HG02943 (cell line): ENCODE measurements around the gene BHLHE41.

Source experiments
- ATAC-seq: cut with Tn5 transposase; IDR thresholded peaks from one replicate; pipeline ENCODE4 v1.9.1; 2021; ENCODE audit warnings: mild to moderate bottlenecking, low read depth, moderate library complexity; ENCODE audit not compliant: unreplicated experiment

The BHLHE41 gene

DNA sequence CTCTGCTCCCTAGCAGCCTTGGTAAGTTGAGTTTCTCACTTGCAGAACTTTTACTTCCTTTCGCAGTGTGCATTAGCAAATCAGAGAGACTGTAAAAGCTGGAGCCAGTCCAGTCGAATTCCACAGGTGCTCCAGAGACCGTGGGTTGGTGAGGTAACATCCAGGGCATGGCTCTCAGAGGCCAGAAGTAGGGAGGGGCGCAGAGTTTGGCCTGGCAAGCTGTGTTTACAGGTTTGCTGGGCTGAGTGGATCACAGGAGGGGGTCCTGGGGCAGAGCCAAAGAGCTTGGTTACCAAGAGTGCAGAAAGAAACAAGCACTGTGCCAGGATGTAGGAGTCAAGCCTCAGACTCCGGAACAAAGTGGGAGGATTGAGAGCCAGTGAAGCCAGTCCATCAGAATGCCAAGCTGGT lies 10.2 kb upstream of the BHLHE41 start:
- ATAC-seq = no peak

DNA sequence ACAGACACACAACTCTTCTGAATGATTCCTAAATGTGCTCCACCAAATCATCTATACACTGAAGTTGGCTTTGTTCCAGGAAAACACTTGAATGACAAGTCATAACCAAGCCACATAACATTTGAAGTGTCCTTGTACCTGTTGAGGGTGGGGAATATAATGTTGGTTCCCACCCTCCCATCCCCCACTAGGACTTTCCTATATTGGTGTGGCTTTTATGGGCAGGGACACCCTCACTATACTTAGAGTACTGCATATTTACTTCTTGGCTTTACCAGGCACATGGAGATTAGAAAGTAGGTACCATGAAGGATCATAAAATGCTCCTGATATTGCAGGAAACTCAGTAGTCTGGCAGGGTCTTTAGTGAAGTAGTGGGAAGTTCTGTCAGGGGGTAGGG lies 9.7 kb upstream of the BHLHE41 start:
- no peak for ATAC-seq

DNA sequence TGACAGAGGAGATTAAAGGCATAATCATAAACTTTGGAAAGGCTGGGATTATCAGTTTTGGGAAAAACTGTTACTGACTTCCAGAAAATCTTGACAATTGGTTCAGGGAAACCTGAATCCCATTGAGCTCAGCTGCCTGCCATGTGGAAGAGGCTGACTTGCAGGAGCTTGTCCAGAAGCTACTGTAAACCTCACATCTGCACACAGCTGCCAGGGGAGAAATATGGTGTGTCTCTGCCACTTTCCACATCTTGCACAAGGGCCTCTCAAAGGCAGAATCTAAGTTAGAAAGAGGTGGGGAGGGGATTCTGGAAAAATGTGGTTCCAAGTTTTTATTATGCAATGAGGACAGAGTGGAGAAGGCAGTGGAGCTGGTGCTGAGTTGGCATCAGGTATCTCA lies 8.7 kb upstream of the BHLHE41 start:
- ATAC-seq = no peak

DNA sequence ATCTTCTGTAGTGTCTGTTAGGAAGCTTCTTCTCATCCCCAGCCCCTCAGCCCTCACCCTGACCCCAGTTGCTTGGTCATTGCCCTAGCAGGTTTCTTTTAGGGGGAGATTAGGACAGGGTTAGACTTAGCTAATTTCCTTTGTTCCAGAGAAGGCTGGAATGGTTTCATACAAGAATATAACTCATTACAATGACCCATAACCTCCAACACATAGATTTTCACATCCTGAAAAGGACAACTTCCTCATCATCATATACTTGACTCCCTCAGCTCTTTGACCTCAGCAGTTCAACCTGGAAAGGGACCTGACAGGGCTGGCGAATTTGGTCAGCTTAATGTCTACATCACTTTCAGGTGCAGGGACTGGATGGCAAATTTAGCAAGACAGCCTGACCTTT lies 8.0 kb upstream of the BHLHE41 start:
- ATAC-seq = no peak

DNA sequence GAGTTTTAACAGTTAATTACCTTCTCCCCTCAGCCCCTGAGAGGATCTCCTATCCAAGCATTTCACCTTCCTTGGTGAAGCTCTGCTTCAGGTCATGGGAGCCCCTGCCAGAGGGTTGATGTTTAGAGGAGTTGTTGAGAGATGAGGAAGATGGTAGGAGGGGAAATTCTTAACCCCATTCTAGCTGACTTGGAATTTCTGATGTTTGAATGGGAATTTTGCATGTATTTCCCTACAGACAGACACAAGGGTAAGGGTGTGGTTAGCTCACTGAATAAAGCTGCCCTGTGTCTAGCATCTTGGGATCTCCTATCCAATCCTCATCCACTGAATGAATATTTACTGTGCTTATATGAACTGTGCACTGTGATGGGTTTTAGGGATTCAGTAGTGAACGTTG lies 7.1 kb upstream of the BHLHE41 start:
- ATAC-seq = no peak

DNA sequence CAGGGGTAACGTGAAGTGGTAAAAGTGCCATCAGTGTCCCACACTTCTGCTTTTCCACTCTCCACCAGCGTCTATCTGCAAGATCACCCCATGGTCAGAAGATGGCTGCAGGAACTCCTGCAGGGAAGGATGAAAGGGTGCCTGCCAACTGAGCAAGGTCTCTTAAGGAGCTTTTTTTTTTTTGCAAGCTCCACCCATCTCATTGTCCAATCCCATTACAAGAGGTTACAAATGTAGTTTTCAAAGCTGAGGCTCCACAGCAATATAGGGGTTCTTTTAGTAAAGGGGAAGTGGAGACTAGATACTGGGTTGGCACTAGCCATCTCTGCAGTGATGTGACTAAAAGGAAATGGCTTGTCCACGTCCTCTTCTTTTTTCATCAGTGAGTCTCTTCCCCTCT lies 5.9 kb upstream of the BHLHE41 start:
- no peak for ATAC-seq

DNA sequence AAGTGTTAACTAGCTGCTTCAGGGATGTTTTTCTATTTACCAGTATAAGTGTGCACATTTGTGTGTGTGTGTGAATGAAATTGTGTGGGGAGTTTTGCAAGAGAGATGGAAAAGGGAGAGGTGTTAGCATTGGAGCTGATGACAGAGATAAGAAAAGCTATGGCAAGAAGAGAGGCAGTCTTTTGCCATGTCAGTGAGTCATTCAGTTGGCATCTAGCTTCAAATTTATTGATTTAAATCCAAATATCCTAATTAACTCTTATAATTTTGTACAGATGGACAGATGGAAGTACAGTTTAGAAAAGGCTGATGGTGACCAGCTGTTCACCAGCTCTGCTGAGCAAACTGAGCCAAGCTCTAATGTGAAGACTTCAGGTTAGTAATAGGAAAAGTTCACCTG lies 3.3 kb upstream of the BHLHE41 start:
- no peak for ATAC-seq

DNA sequence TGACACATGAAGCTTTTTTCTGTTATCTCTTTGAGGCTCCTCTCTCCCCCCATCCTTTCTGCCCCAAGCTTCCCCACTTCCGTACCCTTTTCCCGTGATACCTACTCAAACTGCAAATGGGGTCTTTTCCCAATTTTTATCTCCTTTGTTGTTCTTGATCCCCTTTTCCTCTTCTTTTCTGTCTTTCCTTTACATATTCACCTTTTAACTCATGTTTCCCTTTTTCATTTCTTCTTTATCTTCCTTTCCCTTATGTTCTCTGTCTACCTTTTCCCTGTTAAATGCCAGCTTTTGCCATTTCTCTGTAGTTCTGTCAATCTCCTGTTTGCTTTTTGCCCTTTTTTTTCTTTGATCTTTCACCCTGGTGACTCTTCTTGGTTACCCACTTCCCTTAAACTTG lies 2.6 kb upstream of the BHLHE41 start:
- ATAC-seq = no peak

DNA sequence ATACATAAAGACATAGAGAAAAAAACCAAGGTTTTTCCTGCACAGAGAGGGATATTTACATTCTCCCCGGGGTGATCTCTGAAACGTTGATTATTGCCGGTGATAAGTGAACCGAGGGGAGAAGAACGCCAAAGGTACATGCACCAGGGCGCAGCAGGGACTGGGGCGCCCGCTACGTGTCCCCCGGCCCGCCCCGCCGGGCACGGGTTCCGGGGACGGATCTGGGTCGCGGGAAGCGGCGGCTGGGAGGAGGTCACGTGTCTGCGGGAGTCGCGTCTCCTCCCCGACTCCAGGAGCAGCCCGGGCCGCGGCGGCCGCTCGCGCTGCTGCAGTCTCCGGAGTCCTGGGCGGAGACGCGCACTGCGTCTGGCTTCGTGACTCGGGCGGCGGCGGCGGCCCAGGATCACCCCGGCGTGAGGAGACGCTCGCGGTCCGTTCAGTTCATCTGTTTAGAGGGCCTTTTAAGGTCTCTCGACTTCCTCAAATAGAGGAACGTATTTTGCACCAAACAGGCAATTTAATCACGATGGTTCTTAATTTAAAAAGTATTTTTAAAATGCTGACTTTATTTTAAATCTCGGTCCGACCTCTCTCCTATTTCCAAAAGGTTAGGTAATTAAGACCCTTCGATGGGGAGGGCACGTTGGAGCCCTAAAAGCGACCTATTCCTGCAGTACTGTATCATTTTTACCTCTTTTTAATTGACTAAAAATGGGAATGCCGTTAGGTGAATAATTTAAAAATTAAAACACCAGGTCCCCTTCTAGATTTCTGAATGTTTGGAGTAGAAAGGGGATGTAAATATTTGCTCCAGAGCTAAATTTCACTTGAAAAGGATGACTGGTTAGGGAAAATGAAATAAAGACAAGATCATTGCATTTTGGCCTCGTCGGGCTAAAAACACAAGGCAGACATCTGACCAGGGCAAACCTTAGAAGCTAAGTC lies 1.8 kb upstream of the BHLHE41 start:
- ATAC-seq = peak; percentile 36

DNA sequence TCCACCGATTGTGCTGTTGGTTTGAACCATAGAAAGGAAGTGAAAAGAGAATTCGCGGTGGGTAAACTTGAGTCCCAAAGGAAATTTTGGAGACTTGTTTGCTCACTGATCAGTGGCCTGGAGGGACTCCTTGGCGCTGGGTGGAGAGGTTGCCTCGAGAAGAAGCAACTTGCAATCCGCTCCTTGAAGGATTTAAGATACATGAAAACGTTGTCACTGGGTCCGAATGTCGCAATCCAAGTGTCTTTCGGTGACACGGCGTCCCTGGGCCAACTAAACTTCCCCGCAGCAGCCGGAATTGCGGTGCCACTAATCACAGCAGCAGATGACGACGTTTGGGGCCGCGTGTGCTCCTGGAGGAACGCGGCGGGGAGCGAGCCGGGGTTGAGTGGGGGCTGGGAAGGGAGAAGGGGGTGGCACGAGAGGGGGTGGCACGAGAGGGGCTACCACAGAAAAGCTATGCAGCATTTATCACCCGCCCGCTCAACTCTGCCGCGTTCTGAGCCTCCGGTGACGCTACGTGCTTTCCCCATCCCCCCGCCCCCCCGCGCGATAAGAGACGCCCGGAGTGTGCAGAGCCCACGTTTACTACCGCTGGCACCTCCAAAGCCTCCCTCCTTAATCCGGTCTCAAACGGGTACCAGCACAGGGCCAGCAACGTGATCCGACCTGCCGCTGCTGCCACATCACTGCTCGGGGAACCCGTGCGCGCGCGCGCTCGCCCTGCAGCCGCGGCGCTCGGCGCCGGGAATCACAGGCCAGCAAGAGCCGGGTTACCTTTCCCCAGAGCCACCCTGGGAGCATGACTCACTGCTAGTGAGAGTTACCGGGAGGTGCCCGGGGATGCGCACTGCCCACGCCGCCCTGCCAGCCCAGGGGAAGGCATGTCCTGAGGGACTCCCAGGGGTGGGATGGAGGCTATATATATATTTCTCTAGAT lies 833 bp upstream of the BHLHE41 start:
- peak; percentile 23 for ATAC-seq

DNA sequence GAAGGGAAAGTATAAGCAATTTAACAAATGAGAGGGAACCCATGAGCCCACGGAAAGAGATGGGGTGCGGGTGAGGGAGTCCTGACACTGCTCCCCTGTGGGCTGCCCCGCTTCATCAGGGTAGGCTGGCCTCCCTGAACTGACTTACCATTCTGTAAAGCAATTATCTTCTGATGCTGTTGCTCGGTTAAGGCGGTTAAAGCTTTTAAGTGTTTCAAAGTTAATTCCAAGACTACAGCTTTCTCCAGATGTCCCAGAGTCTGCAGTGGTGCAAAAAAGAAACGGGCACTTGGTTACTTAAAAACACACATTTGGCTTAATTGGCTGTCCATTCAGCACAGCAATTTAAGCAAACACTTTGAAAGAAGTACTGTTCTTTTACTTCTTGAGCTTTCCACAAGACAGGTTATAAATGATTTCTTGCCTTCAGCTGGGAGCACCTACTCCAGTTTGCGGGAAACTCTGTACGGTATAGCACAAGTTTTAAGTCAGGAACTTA lies 1.3 kb downstream of the BHLHE41 start:
- no peak for ATAC-seq

DNA sequence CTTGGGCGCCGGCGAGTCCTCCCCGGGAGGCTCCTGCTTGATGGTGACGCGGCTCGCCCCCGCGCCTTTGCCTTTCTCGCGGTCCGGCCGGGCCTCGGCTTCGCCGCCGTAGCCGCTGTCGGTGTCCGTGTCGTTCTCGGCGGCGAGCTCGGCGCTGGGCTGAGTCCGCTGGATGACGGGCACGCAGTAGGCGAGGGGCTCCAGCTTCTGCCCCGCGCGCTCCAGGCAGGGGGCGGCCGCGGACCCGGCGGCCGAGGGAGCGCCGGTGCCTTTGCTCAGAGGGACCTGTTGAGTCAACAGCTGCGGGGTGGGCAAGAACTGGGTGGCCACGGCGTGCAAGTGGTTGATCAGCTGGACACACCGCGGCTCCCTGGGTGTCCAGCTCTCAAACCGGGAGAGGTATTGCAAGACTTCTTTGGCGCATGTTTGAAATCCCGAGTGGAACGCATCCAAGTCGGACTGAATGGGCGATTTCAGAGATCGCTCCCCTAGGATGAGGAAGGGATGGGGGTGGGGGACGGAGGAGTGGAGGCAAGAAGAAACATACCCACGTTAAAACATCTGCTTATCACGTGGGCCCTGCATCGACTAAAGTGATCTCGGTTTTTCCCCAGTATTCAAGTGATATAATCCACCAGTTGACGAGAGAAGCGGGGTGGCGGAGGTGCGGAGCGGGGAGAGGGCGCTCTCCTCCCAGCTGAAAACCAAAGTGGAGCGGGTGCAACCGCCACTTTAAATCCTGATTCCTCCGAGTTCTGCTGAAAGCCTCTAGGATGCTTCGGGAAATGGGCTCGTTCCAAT lies 2.0 kb downstream of the BHLHE41 start:
- ATAC-seq = no peak

DNA sequence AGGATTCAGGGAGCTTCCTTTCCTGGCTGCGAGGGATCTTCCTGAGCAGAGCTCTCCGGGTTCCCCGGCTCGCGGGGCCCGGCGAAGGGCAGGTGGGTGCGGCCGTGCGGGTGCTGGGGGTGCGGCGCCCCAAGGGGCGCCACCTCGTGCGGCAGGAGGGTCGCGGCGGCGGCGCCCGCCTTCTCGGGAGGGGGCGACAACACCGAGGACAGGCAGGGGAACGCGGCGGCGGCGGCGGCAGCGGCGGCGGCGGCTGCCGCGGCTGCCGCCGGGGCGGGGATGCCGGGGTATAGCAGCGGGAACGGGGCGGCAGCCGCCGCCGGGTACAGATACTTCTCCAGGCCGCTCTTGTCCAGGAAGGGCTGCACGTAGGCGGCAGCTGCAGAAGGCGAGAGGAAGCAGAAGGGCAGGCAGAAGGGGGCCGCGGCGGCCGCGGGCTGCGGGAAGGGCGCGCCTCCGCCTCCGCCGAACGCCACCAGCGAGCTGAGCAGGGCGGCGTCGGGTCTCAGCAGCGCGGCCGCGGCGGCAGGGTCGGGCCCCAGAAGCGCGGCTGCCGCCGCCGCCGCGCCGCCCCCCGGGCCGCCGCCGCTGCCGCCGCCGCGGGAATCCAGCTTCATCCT lies 2.7 kb downstream of the BHLHE41 start:
- no peak for ATAC-seq

DNA sequence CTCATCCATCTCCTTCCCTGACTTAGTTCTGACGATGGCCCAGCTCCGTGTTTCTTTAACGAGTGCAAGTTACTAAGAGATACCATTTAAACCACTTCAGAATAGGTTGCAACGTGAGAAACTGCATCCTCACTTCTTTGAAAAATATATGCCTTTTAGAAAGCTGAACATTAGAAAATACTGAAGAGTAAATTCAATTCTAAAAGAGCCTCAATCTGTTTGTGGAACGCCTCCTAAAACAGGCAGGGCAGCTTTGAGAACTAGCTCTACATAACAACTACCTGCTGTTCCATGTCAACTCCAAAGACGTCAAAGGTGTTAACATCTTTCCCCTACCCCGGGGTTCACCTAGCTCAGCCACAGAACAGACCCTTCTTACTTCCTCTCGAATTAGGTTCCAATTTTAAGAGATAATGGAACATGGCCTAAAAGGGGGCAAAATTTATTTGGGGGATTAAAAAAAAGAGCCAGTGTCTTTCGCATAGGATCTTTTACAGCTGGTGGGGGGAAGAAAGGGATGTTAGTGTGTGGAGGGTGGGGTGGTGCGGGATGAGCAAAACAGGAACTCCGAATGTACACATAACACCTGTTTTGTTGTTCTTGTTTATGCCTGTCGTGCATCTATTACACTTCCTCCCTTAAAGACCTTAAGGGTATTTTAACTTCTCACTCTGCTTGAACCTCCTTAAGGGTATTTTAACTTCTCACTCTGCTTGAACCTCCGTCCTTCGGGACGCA lies 3.3 kb downstream of the BHLHE41 start:
- no peak for ATAC-seq

DNA sequence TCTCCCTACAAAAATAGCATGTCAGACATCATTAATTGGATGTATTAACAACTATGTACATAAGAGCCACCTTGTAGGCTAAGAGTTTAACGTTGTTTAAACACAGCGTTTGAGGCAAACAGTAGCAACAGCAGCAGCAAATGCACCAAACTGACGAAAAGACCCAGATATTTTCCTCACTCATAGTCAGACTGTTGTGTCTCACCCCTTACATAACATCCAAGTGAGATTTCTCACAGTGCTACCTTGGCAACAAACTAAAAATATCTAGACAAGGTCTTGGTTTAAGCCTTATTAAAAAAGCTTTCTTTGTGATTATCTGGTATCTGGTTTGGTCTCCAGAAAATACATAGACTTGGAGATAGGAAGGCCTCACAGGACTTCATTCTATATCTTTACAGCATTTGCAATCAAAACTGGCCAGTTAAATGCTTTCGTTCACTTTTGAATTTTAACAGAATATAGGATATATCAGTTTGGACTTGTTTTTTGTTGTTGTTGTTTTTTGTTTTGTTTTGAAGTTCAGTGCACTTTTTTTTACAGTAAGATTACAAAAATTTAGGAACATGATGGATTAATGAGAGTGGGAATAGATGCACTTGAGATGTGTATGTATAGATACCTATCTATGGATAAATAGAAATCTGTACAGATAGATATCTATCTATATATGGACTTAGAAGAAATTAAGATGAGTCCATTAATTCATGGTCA lies 4.1 kb downstream of the BHLHE41 start:
- no peak for ATAC-seq

DNA sequence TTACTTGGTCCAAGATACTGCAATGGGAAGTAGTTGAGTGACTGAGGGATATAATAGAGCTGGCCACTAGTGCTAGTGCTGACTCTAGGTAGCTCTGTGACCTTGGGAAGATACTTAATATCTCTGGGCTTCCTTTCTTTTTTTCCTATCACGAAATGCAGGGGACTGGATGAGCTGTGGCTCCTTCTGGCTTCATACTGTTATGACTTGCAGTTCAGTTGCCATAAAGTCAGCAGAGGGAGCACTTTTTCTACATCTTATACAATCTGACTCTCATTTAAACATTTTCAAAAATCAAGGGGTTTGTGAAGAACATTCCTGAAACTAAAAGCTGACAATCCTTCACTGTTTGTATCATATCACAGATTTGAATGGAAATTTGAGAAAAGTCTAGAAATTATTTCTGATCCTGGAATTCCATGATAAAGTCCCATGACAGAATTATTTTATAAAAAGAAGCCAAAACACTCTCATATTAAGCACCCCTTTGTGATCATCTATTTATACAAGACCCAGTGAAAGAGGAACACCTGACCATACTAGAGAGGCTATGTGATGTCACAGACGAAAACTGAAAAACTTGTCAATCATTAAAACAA lies 5.3 kb downstream of the BHLHE41 start:
- no peak for ATAC-seq

DNA sequence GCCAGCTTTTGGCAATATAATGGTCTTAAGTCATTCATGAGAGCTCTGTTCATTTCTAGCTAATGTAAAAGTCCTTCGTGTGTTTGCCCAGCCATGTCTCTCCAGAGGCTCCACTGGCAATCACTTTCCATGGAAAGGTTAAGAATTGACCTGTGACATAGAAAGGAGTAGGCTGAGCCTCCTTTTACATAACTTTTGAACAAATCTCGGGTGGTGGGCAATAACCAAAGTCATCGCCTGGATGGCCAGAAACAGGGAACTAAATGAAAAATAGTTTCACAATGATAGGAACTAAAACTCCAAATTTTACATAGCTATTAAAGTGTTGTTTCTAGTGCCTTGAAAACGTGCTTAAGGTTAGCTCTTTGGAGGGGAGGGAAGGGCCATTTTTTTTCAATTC lies 6.5 kb downstream of the BHLHE41 start:
- ATAC-seq = no peak
